ENCODE results near the gene DUSP1. TPM values are rescaled to one million over a fixed set of nuclear protein-coding genes. Genes with fewer than 3 reads are reported as not detected.

Gene DUSP1
- total and polyA plus RNA-seq, 9 of the 15 experiments (the other 6 are each of a cell fraction or from before 2014, with no cell fraction given) = 2.1 to 14.2 (median 8.5) TPM

DNA sequence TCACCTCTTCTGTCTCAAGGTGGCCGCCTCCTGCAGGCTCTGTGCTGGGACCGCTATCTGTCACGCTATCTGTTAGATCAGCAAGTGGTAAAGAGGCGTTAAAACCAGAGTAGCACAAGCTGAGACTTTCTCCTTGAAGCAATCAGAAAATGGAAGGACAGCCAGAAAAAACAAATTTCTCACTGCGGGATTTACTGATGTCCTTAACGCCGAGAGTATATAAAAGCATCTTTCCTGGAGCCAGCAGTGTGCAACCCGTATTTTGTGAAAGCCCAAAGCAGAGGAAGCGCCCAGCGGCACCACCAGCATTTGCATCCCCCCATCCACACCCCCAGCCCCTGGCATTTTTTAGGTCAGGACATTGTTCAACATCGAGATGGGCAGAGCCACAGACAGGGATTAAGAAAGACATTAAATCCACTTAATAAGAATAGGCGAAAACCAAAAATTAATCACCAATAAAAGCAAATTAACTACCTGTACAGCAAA lies 48.6 kb downstream of the DUSP1 start (continued):
- no peak for TF ChIP-seq MGA (IDR thresholded peaks at IDR 0.05)
- no peak for TF ChIP-seq IRF1 (CRISPR knock-in tag; IDR thresholded peaks at IDR 0.05; ENCODE audit: borderline replicate concordance)
- TF ChIP-seq HNRNPK (IDR thresholded peaks at IDR 0.05; ENCODE audit: low read depth, low read length, poor library complexity, severe bottlenecking) = no peak
- TF ChIP-seq MAZ (CRISPR knock-in tag; conservative IDR thresholded peaks at IDR 0.05 in 1 of 2, IDR thresholded peaks at IDR 0.05 in 1 of 2) = no peak
